Activated naive CD4-positive, alpha-beta T cell treated with Interleukin-2 at 50 U/mL for 16 hours (primary cell): ENCODE measurements around the gene SYS1.
A peak's percentile ranks its signal among the peaks of the same experiment; 100 is the strongest.
"Not testable (repeated sequence)": the region's sequence is repeated elsewhere in the genome, so short reads cannot be mapped to it uniquely, and the experiment has no call there.

ENCODE experiments used
- DNase-seq: peaks from one replicate; pipeline ENCODE4 v3.0.0-alpha.2; 2020

The SYS1 gene

DNA sequence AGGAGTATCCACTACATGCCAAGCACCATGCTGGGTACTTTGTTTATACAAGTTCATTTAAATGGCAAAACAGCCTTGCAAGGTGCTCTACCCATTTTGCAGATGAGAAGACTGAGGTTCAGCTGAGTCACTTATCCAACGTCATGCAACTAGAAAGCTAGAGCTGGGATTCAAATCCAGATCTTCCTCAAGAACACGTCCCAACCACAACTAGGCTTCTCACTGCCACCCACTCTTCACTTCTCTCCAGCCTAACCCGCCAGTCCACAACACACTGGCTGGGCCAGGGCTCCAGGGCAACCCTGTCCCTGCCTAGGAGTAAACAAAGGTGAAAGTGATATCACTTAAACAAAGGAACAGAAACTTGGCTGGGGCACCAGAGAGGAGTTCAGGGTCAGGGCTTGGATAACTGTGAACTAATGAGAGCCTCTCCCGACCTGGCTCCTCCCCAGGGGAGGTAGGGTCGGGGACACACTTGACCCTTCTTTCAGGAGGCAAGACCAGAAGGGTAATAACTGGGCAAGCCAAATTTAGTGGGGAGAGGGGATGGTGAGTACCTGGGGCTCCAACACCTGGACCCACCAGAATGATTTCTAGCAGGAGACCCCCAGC, 22.6 kb upstream of the SYS1 start:
- DNase-seq: no peak

DNA sequence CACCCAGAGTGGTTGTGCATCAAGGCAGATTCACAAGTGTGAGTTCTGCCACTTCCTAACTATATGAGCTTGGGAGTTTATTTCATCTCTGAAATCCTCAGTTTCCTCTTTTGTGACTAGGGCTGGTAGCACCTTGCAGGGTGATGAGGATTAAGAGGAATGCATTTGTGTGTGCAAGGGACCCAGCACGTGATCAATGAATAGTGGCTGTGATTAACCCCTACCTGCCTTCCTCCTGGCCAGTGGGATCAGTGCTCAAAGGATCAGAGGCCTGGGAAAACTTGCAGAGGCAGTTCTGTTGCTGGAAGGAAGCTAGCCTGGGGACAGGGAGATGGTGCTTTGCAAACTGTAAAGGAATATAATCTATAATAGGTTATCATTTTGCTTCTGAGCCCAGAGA, 22.0 kb upstream of the SYS1 start:
- DNase-seq: no peak

DNA sequence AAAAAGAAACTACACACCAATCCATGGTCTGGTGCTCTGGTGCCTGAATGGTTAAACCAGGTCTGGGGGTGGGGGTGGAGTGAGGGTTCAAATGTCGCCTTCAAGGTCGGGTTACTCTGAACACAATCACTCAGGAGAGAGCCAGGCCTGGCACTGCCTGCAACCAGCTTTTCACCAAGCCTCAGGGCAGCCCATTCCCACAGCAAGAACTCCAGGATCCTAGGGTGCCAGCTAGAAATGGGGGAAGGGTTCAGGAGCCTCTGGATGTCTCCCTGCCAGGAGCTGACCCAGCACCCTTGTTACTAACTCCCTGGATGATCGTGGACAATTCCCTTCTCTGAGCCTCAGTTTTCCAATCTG, 21.4 kb upstream of the SYS1 start:
- DNase-seq: no peak

DNA sequence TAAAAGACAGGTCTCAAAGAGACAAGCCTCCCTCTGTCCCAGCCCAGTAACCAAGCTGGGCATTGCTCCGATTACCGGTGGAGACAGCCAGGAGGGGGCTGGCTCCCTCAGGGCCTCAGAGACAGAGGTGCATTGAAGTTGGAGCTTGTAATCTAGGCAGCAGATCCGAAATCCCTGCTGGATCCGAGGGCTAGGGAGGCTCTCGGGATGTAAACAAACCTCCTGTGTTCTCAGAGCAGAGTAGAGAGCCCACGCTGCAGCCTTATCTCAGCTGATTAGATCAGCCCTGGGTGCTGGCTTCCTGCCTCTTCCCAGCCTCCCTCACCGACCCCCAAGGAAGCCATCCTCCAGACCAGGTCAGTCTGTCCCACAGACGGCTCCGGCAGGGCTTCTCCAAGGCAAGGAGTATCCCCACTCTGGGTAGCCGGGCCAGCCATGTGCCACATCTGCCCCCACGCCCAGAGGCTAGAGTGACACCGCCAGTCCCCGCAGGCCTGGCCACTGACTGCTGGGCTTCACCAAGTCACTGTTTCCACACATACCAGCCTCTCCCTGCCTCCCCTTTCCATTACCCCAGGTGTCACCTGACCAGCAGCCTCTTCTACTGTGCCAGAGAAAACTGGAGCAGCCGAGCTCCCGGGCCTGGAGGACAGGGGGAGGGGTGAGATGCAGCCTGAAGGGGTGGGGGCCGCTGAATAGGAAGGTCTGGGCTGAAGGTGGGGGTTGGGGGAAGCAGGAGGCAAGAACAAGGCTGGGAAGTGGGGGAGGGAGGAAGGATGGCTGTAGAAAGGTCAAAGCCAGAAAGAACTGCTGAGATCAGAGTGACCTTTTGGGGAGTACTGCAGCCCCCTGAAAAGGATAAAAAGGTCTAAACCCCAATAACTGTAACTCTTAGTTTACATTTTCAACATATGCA, 20.8 kb upstream of the SYS1 start:
- DNase-seq: no peak

DNA sequence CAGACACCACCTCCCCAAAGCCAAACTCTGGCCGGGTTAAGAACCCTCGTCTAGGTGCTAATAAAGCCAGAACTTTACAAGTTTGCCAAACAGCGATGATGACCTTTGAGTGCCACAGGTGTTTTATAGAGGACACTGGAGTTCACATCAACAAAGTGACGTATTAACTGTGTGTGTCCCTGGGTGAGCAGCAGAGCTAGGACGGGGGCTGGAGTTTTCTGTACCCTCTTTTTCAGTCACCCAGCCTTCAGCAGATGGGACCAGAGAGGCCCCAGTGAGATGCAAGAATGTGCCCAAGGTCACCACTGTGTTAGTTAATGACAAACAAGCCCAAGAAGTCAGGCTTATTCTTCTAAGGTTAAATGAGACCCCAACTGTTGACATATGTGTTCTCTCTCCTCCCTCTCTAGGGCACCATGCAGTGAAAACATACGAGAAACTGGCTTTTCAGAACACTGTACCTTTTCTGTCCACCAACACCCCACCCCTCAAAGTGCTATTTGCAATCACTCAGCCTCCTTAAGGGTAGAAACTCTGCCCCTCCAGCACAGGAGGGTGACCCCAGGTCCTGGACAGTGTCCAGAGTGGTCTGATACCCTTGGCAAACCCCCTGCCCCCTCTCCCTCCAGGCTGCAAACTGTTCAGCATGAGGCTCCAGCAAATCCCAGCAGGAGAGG, 20.0 kb upstream of the SYS1 start:
- DNase-seq: no peak

DNA sequence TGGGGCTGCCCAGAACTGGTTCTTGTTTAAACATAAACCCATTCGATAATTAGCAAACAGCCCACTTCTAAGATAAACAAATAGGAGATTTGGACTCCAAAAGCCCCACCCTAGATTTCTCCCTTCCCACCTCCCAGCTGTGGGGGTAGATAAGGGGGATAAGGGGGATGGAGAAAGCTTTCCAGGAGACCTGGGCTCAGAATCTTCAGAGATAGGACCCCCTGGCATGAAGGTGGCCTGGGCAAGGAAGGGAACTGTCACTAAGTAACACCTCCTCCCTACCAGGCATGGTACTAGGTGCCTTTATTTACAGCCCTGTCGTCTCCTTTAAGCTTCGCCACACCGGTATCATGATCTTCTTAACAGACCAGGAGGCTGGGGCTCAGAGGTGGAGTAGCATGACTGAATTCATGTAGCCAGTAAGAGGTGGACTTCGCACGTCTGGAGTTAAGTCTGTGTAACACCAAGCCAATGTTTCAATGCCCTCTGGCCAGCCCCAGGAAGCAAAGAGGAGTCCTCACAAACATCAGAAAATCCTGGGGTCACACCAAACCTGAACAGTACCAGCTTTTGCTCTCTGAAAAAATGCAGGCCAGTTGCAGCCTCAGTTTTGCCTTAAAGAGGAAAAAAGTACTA, 19.3 kb upstream of the SYS1 start:
- no peak for DNase-seq

DNA sequence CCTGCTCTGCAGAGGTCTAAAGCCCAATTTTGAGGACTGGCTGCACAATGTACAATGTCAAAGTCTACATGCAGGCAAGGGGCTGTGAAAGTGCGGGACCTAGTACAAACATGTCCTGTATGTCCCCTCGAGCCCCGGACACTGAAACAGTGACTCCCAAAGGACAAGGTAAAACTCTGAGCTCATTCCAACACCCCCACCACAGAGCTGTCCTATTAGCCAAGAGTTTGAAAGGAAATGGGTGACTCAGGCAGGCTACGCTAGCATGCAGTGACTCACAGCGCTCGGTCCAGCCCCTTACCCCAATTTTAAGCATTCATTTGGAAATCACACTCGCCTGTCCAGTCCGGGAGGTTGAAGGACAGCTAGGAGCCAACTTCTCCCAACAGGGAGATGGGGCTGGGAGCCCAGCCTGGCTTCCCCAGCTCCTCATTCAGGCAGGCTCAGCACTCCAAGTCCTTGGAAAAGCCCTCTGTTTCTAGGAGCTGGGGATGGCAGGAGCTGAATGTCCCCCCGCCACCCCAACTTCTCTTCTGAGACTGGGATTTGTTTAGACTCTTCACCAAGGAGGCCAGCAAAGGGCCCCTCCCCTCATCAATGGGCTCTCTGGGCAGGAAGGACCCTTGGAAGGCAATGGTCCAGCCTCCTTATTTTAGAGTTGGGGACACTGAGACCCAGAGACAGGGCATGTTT, 18.6 kb upstream of the SYS1 start:
- no peak for DNase-seq

DNA sequence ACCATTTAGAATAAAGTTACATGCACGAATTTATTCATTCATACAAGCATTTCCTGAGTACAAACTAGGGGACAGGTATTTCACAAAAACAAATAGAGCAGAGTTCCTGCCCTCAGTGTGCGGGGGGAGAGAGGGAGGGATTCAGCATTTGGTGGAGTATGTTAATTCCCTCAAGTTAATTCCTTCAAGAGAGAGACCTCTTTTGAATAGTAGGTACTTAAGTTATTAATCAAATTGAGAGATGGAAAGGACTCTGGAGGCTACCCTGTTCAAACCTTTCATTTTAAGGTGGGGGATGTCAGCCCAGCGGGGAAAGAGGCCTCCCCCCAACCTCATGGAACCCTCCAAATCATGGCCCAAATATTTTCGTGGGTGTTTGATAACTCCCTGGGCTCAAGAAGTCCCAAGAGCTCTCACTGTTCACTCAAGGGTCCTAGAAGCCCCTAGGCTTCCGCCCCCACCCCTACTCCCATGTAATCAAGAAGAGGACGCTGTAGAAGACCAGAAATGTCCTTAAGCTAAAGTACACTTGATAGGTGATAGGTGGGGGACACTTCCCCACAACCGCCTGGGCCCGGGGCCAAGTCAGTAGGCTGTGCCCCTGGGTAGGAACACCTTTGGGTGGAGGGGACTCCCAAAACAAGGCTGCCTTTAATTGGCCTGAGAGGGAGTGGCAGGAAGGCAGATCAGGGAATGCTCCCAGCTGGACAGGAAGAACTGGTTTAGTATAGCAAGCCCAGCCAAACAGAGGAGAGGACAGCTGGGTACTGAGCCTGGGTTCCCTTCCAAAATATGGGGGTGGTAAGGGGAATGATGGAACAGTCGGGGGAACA, 17.6 kb upstream of the SYS1 start:
- DNase-seq: no peak

DNA sequence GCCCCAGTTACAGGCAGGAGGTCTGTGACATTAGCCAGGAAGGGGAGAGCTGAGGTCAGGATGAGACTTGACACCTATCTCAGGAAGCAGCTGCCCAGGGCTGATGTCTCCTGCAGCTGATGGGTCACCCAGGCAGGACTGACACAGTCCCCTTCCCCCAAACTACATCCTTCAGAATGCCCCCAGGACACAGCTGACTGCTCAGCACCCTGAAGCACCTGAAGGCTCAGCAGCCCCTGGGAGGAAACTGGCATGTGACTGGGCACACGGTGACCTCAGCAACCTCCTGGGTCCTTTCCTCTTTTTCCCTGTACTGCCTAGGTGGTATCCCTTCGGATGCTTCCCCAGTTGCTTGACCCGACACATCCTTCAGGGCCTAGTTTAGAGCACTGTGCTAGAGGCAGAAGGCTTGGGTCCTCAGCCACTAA, 16.7 kb upstream of the SYS1 start:
- DNase-seq: no peak

DNA sequence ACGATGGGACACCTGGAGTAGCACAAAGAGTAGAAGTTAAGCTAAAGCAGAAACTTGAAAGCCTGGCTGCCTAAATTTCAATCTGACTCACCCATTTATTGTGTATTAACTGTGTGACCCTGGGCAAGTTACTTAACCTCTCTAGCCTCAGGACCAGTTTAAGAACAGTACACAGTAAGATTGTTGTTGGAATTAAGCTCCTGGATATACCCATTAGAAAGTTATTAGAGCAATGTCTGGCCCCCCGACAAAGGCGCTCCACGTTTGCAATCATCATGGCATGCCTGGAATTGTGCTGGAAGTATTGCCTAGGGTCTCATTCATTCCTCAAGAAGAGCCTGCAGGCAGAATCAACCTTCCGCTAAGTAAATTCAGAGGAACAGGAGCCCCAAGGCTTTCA, 16.1 kb upstream of the SYS1 start:
- DNase-seq: no peak

DNA sequence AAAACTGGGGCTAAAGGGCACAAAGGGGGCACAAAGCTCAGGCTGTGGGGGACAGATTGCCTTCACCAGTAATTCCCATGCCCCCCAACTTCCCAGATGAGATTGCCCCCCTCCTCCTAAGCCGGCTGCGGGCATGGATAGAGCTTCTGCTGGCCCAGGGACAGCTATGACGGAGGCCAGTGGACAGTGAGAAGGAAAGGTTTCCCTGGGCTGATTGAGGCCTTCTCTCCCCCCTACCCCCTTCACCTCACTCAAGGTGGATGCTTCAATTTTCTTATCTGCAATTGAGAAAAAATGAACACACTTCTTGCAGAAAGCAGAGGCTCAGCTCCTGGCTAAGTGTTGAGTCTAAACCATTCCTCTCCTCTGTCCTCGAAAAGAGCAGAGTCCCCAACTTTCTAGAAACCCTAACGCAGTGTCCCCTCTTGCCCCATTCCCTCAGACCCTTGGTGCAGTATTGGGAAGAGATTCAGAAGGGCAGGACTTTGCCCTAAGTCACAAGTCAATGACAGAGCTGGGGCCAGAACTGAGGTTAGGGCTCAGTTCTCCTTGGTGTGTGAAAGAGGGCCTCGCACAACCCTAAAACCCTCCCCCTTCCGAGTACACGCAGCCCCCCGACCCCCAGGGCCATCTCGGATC, 15.5 kb upstream of the SYS1 start:
- no peak for DNase-seq

DNA sequence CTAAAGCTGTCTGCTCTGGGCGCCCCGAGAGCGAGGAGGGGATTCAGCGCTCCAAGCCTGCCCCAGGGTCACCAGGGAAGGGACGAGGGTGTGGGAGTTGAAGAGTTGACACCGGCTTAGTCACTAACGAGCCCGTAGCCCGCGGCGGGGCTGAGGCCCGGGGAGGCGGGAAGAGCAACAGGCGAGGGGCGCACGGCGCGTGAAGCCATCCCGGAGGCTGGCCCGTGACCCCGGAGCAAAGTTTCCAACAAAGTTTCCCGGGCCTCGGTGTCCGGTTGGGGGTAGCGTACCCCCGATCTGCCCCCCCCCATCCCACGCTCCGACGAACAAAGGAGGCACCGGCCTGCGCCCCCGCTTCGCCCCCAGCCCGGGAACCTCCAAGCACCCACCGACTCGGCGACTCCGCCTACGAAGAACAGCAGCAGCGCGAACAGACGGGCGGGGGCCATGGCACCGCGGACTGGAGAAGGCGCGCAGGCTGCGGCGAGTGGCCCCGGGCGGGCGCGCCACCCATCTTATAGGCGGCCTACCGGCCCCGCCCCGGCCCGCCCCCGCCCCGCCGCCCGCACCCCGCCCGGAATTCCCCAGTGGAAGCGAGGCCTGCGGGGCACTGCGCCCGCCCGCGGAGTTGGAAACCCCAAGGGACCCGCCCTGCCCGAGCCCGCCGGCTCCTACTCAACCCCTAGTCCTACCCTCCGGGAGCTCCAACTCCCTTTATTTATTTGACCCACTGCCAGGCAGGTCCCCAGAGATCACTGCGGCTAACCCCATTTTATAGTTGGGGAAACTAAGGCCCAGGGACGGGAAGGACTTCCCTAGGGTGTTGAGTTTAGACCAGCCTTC, 14.8 kb upstream of the SYS1 start, which contains the start of gene SDC4:
Gene SDC4, minus strand, starts transcription at position 489 of the 843 bp plus-strand sequence. Its CDS starts 40 bp downstream, at position 449.
- peak; percentile 72 for DNase-seq

DNA sequence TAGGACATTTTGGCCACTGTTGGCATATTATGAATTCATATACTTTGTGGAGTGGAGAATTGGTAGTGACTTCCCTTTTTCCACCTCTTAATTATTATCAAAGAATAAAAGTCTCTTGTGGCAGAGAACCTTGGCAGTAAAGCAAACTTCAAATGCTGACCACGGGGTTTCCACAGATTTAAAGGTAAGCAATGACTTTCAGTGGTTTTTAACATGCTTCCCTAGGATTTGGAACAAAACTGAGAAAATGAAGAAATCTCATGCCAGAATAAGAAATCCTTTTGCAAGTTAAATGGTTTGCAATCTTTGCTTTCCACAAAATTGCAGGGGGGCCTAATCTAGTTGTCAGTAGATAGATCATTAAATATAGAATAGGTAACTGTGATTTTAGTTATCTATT, 12.7 kb upstream of the SYS1 start:
- DNase-seq: no peak

DNA sequence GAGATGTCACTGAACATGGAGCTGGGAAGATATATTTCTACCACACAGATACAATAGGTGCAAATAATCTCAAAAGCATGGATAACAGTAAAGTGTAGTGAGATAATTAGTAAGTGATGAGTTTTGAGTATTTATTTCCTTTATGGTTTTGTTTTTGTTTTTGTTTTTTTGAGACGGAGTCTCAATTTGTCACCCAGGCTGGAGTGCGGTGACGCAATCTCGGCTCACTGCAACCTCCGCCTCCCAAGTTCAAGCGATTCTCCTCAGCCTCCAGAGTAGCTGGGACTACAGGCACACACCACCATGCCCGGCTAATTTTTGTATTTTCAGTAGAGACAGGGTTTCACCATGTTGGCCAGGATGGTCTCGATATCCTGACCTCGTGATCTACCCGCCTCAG, 12.2 kb upstream of the SYS1 start:
- not testable (repeated sequence) for DNase-seq

DNA sequence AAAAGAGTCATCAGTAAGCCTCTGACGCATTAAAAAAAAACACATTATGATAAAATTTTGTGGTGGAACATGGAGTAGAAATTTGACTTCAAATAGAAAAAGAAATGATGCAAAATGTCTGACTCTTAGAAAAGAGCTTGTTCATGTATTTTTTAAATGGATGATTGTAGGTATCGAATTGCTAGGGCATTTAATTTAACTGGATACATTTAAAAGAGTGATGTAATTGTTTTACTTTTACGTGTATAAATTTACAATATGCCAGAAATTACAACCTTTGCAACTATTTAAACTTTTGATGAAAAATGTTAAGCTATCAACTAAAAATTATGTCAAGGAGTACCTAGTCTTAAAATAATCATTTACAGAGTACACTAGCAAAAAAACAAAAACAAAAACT, 10.2 kb upstream of the SYS1 start:
- DNase-seq: no peak

DNA sequence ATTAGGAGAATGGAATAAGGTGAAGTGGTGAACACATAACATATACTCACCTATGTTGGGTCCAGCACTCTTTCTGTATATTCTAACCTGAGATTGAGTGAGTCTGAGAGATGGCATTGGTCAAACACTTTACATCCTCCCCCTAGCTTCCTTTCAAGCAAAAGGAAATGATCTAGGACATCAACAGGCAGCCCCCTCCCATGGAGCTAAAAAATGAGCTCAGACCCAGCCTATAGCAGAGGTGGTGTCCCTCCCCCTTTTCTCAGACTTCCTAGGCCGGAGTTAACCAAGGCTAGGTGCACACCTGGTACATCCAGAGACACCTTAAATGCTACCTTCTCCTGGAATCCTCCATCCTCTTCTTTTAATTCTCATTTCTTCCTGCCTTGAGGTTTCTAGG, 9.2 kb upstream of the SYS1 start:
- no peak for DNase-seq

DNA sequence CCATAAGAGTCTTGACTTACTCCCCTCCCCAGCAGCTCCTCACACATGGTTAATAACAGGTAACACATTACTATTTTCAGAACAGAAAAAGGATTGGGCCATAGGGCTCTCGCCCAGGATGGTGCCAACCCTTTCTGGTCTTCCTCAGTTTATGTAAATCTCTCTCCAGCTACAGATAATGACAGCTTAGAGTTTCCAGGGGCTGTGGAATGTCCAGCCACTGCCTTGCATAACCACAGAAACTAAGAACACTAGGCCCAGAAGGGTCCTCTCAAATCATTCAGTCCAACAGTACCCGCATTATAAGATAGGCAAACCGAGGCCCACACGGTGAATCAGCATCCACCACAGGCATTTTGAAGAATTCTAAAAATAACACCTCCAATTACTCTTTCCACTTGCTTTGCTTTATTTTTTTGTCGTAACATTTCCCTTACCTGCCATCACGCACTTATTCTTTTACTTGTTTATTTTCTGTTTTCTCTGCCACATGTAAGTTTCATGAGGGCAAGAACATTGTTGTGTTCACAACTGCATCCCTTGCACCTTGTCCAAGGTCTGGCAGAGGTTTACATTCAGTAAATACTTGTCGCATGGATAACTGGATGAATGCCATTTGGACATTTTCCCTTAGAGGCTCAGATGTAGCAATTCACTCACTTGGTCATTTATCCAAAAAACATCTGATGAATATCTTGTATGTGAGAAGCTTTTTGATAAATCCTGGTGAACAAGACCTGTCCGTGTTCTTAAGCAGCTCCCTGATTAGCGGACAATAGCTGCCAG, 8.3 kb upstream of the SYS1 start:
- peak; percentile 40 for DNase-seq

DNA sequence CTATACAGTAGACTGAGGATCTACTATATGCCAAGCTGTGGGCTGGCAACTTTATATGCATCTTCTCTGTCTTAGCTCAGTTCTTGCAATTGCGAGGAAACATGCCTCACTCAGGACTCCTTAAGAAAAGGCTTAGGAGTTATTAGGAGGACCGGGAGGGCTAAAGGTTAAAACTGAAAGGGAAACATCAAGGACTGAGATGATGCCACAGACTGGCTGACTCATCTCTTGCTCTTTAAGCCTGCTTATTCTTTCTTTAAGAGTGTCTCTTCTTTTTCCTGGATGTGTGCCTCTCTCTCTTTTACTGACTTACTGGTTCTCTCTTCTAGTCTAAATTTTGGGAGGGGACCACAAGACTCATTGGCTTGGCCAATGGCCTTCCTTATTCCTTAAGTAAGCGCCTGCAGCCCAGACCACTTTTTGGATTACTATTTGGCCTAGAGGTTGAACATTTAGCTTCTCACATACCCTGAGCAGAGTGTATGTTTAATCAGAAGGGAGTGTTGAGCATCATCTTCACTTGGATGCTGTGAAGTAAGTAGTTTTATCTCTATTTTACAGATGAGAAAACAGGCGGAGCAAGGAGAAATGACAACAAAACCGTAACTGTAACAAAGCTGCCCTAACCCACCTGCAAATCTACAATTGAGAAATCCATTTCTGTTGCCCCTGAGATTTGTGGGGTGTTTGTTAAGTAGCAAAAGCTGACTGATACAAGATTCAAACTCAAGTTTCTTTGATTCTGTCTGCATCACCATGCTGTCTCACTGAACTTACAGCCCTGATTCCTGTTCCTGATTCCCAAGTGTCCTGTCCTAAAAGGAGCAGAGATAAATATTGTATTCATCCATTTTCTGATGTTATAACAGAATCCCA, 7.5 kb upstream of the SYS1 start:
- DNase-seq: no peak
